HepG2 (cell line): ENCODE data around the gene PRXL2B. TPM values are rescaled to one million over a fixed set of nuclear protein-coding genes. Genes with fewer than 3 reads are reported as not detected.
A peak's percentile ranks its signal among the peaks of the same experiment; 100 is the strongest.

Experiments
- AHR ChIP-seq: IDR thresholded peaks from 2 replicates; pipeline ENCODE4 v1.6.1; 2018; ENCODE audit warnings: missing genetic modification reagents, missing compliant biosample characterization
- ARHGAP35 ChIP-seq: sonication (generic); formaldehyde crosslinking; IDR thresholded peaks from 2 replicates; pipeline ENCODE4 v1.9.0; 2022; ENCODE audit warnings: mild to moderate bottlenecking, inconsistent platforms, moderate library complexity, missing genetic modification reagents, borderline replicate concordance
- CHD2 ChIP-seq: IDR thresholded peaks from 2 replicates; pipeline ENCODE4 v1.6.1; 2011; ENCODE audit warnings: low read depth, low read length, improper control_type of control experiment
- CREB1 ChIP-seq, 2 experiments: fragments of 450-650 bp in 1 of 2; IDR thresholded peaks; 2 replicates each; pipeline ENCODE4 v1.6.1; 2016 to 2017; ENCODE audit warnings: control low read depth in 1 of 2, mild to moderate bottlenecking in 1 of 2, missing compliant biosample characterization in 1 of 2, missing genetic modification characterization in 1 of 2
- DPF2 ChIP-seq: sonication (generic); formaldehyde crosslinking; IDR thresholded peaks from 2 replicates; pipeline ENCODE4 v1.4.0; 2020; ENCODE audit warnings: mild to moderate bottlenecking, low read depth, missing genetic modification reagents, borderline replicate concordance
- FOXO1 ChIP-seq: sonication (generic); formaldehyde crosslinking; IDR thresholded peaks from 2 replicates; pipeline ENCODE4 v1.4.0; 2020; ENCODE audit warnings: missing genetic modification reagents
- HNF4A ChIP-seq: sonication (generic); formaldehyde crosslinking; IDR thresholded peaks from 2 replicates; pipeline ENCODE4 v1.4.0; 2020; ENCODE audit warnings: missing genetic modification reagents
- JDP2 ChIP-seq: sonication (generic); formaldehyde crosslinking; IDR thresholded peaks from 2 replicates; pipeline ENCODE4 v1.8.1; 2022; ENCODE audit warnings: missing genetic modification reagents, borderline replicate concordance
- MEIS1 ChIP-seq: sonication (generic); formaldehyde crosslinking; IDR thresholded peaks from 2 replicates; pipeline ENCODE4 v1.9.0; 2021; ENCODE audit warnings: mild to moderate bottlenecking, missing genetic modification reagents, moderate library complexity, borderline replicate concordance
- MTA1 ChIP-seq: sonication (generic); formaldehyde crosslinking; IDR thresholded peaks from 2 replicates; pipeline ENCODE4 v1.4.0; 2020; ENCODE audit warnings: missing genetic modification reagents, mild to moderate bottlenecking, borderline replicate concordance
- MYC ChIP-seq: sonication (generic); formaldehyde crosslinking; IDR thresholded peaks from 2 replicates; pipeline ENCODE4 v1.9.0; 2021; ENCODE audit warnings: missing genetic modification reagents, borderline replicate concordance
- NFYC ChIP-seq: IDR thresholded peaks from 2 replicates; pipeline ENCODE4 v1.6.1; 2016; ENCODE audit warnings: missing genetic modification reagents, missing compliant biosample characterization
- NR2C2 ChIP-seq: sonication (generic); formaldehyde crosslinking; IDR thresholded peaks from 2 replicates; pipeline ENCODE4 v1.4.0; 2020; ENCODE audit warnings: missing genetic modification reagents, mild to moderate bottlenecking, moderate library complexity, borderline replicate concordance
- REPIN1 ChIP-seq: sonication (generic); formaldehyde crosslinking; IDR thresholded peaks from 2 replicates; pipeline ENCODE4 v1.8.0; 2022; ENCODE audit warnings: missing genetic modification reagents, low read depth, mild to moderate bottlenecking, borderline replicate concordance
- RFX5 ChIP-seq: IDR thresholded peaks from 2 replicates; pipeline ENCODE4 v1.6.1; 2011; ENCODE audit warnings: low read depth, low read length, improper control_type of control experiment
- SP5 ChIP-seq: IDR thresholded peaks from 2 replicates; pipeline ENCODE4 v1.6.1; 2016; ENCODE audit warnings: low read depth, borderline replicate concordance
- XRCC5 ChIP-seq: fragments of 200-400 bp; formaldehyde crosslinking; optimal IDR thresholded peaks from 2 replicates; pipeline ENCODE3; 2017; ENCODE audit warnings: mild to moderate bottlenecking, low read length
- ZBTB7A ChIP-seq: sonication (generic); formaldehyde crosslinking; IDR thresholded peaks from 2 replicates; pipeline ENCODE4 v1.8.0; 2022; ENCODE audit warnings: mild to moderate bottlenecking, missing genetic modification reagents
- ZFAT ChIP-seq: sonication (generic); formaldehyde crosslinking; conservative IDR thresholded peaks from 2 replicates; pipeline ENCODE4 v1.8.1; 2023; ENCODE audit warnings: missing genetic modification reagents, inconsistent platforms
- ZKSCAN8 ChIP-seq: IDR thresholded peaks from 2 replicates; pipeline ENCODE4 v1.6.1; 2016; ENCODE audit warnings: borderline replicate concordance, missing genetic modification reagents, missing compliant biosample characterization
- ZMAT3 ChIP-seq: sonication (generic); formaldehyde crosslinking; conservative IDR thresholded peaks from 2 replicates; pipeline ENCODE4 v1.7.0; 2021; ENCODE audit warnings: missing genetic modification reagents
- ZNF263 ChIP-seq: sonication (generic); formaldehyde crosslinking; IDR thresholded peaks from 2 replicates; pipeline ENCODE4 v1.4.0; 2020; ENCODE audit warnings: missing genetic modification reagents
- ZNF605 ChIP-seq: sonication (generic); formaldehyde crosslinking; IDR thresholded peaks from 2 replicates; pipeline ENCODE4 v1.8.0; 2022; ENCODE audit warnings: mild to moderate bottlenecking, missing genetic modification reagents
- ZNF775 ChIP-seq: sonication (generic); formaldehyde crosslinking; IDR thresholded peaks from 2 replicates; pipeline ENCODE4 v1.4.0; 2020; ENCODE audit warnings: missing genetic modification reagents, mild to moderate bottlenecking, moderate library complexity, borderline replicate concordance
- polyA plus RNA-seq, 8 experiments: library from polyadenylated mRNA; depleted of rRNA in 3 of 8; stranded (reverse) in 7 of 8; unstranded in 1 of 8; fragments of >200 nt; fragmentation: Illumina TruSeq in 4 of 8; extraction: Trizol in 4 of 8; gene quantifications; 2 replicates each; pipeline versions ENCODE4 v1.2.1 to v1.2.3, GENCODE V29; 2011 to 2016; ENCODE audit warnings: low read depth in 4 of 8, missing spikeins in 1 of 8, mixed read lengths in 1 of 8; ENCODE audit not compliant: insufficient read depth in 1 of 8
- total RNA-seq, 5 experiments: library from RNA; depleted of rRNA; stranded (reverse); fragments of >200 nt; fragmentation: Illumina TruSeq; extraction: Trizol; gene quantifications; 2 replicates each; pipeline ENCODE4 v1.2.3, GENCODE V29; 2016; ENCODE audit warnings: low read depth in 1 of 5
- TF ChIP-seq, protein P1 (sequence below): sonication (generic); formaldehyde crosslinking; IDR thresholded peaks from 2 replicates; pipeline ENCODE4 v1.8.0; 2022; ENCODE audit warnings: low read depth, missing genetic modification reagents
- TF ChIP-seq, protein P2 (sequence below): sonication (generic); formaldehyde crosslinking; IDR thresholded peaks from 2 replicates; pipeline ENCODE4 v1.5.0; 2020; ENCODE audit warnings: missing genetic modification reagents, mild to moderate bottlenecking, borderline replicate concordance
- TF ChIP-seq, protein P3 (sequence below): sonication (generic); formaldehyde crosslinking; IDR thresholded peaks from 2 replicates; pipeline ENCODE4 v1.8.1; 2023; ENCODE audit warnings: mild to moderate bottlenecking, missing genetic modification reagents

PRXL2B gene
- total and polyA plus RNA-seq, 2 of the 13 experiments (the other 11 are each of a cell fraction or from before 2014, with no cell fraction given) = 16.8 to 22.1 TPM

GRCh38 chr1:2556678-2557481 lies 29.7 kb upstream of the PRXL2B start (continued):
- TF ChIP-seq MYC (CRISPR knock-in tag) = peak; percentile 51
- TF ChIP-seq ZBTB7A (CRISPR knock-in tag) = peak; percentile 79; the same call in 1 of the 2 replicates
- TF ChIP-seq, protein P1, sequence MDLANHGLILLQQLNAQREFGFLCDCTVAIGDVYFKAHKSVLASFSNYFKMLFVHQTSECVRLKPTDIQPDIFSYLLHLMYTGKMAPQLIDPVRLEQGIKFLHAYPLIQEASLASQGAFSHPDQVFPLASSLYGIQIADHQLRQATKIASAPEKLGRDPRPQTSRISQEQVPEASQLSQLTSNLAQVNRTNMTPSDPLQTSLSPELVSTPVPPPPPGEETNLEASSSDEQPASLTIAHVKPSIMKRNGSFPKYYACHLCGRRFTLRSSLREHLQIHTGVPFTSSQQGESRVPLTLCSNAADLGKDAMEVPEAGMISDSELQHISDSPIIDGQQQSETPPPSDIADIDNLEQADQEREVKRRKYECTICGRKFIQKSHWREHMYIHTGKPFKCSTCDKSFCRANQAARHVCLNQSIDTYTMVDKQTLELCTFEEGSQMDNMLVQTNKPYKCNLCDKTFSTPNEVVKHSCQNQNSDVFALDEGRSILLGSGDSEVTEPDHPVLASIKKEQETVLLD (CRISPR knock-in tag) = no peak
- TF ChIP-seq NFYC (CRISPR knock-in tag) = no peak
- 0 out of 2 replicates have a peak, but pooled peaks have one; percentile 1 for TF ChIP-seq FOXO1 (CRISPR knock-in tag)
- no peak; the same call in 1 of the 2 replicates for TF ChIP-seq DPF2 (CRISPR knock-in tag)
- TF ChIP-seq MTA1 (CRISPR knock-in tag) = peak; percentile 62; the same call in 1 of the 2 replicates
- no peak for TF ChIP-seq XRCC5
- TF ChIP-seq ZNF263 (CRISPR knock-in tag) = no peak
- TF ChIP-seq JDP2 (CRISPR knock-in tag) = no peak
- TF ChIP-seq AHR (CRISPR knock-in tag) = no peak
- TF ChIP-seq ZKSCAN8 (CRISPR knock-in tag) = no peak
- TF ChIP-seq, protein P2, sequence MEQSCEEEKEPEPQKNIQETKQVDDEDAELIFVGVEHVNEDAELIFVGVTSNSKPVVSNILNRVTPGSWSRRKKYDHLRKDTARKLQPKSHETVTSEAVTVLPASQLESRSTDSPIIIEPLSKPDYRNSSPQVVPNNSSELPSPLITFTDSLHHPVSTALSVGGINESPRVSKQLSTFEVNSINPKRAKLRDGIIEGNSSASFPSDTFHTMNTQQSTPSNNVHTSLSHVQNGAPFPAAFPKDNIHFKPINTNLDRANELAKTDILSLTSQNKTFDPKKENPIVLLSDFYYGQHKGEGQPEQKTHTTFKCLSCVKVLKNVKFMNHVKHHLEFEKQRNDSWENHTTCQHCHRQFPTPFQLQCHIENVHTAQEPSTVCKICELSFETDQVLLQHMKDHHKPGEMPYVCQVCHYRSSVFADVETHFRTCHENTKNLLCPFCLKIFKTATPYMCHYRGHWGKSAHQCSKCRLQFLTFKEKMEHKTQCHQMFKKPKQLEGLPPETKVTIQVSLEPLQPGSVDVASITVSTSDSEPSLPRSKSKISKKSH (CRISPR knock-in tag) = no peak
- TF ChIP-seq ZMAT3 (CRISPR knock-in tag) = peak; percentile 38; the same call in 1 of the 2 replicates
- TF ChIP-seq, protein P3, sequence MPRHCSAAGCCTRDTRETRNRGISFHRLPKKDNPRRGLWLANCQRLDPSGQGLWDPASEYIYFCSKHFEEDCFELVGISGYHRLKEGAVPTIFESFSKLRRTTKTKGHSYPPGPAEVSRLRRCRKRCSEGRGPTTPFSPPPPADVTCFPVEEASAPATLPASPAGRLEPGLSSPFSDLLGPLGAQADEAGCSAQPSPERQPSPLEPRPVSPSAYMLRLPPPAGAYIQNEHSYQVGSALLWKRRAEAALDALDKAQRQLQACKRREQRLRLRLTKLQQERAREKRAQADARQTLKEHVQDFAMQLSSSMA (CRISPR knock-in tag) = 0 out of 2 replicates have a peak, but pooled peaks have one; percentile 4
- TF ChIP-seq NR2C2 = 0 out of 2 replicates have a peak, but pooled peaks have one; percentile 32
- peak; percentile 15; the same call in 1 of the 2 replicates for TF ChIP-seq MEIS1 (CRISPR knock-in tag)
- TF ChIP-seq HNF4A (CRISPR knock-in tag) = 0 out of 2 replicates have a peak, but pooled peaks have one; percentile 7
- no peak for TF ChIP-seq ZFAT (CRISPR knock-in tag)
- TF ChIP-seq RFX5 = no peak
- no peak for TF ChIP-seq ZNF605 (CRISPR knock-in tag)
- no peak; the same call in 1 of the 2 replicates for TF ChIP-seq REPIN1
- no peak for TF ChIP-seq ARHGAP35 (CRISPR knock-in tag)
- no peak for TF ChIP-seq ZNF775 (CRISPR knock-in tag)
- peak; percentile 78 for TF ChIP-seq SP5 (CRISPR knock-in tag)
- no peak for TF ChIP-seq CHD2
- no peak for TF ChIP-seq CREB1 (IDR thresholded peaks at IDR 0.05)
- no peak for TF ChIP-seq CREB1 (CRISPR knock-in tag; IDR thresholded peaks at IDR 0.05)
